HL-60 (cell line): Measurements from ENCODE around the gene ITGA2B.

Experiments used
- GABPA ChIP-seq: IDR thresholded peaks from 2 replicates; pipeline ENCODE4 v1.6.1; 2012; ENCODE audit warnings: low read depth
- SPI1 ChIP-seq: IDR thresholded peaks from 2 replicates; pipeline ENCODE4 v1.6.1; 2012; ENCODE audit warnings: low read depth, mild to moderate bottlenecking, borderline replicate concordance
- TF ChIP-seq, protein P1 (sequence below): IDR thresholded peaks from one replicate; pipeline ENCODE4 v1.5.1; 2011; ENCODE audit warnings: low read length, control low read depth, inconsistent platforms; ENCODE audit not compliant: insufficient read depth

DNA sequence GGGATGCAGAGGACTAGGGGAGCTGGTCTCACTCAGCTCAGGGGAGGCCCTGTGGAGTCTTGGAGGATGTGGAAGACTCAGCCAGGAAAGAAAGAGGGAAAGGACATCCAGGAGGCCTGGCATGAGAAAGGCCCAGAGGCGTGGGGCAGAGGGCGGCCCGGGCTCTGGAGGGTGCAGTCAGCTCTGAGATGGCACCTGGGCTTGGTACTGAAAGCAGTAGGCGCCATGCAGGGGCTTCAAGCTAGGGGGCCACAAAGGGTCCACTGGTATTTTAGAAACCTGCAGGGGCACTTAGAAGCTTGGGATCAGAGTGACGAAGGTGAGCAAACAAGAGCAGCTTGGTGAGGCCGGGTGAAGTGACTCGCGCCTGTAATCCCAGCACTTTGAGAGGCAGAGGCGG lies 31.4 kb downstream of the ITGA2B start:
- TF ChIP-seq, protein P1, sequence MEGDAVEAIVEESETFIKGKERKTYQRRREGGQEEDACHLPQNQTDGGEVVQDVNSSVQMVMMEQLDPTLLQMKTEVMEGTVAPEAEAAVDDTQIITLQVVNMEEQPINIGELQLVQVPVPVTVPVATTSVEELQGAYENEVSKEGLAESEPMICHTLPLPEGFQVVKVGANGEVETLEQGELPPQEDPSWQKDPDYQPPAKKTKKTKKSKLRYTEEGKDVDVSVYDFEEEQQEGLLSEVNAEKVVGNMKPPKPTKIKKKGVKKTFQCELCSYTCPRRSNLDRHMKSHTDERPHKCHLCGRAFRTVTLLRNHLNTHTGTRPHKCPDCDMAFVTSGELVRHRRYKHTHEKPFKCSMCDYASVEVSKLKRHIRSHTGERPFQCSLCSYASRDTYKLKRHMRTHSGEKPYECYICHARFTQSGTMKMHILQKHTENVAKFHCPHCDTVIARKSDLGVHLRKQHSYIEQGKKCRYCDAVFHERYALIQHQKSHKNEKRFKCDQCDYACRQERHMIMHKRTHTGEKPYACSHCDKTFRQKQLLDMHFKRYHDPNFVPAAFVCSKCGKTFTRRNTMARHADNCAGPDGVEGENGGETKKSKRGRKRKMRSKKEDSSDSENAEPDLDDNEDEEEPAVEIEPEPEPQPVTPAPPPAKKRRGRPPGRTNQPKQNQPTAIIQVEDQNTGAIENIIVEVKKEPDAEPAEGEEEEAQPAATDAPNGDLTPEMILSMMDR = no peak
- TF ChIP-seq SPI1 (no peak), GABPA (no peak)
